ENCODE data around the gene TIMM50.
"Not testable (repeated sequence)": the region's sequence is repeated elsewhere in the genome, so short reads cannot be mapped to it uniquely, and the experiment has no call there.

TIMM50 gene

GRCh38 chr19:39470724-39471339 lies 9.8 kb upstream of the TIMM50 start:
- DNase-seq, result no peak

- DNase-seq, result no peak
These were observed 8.7 kb upstream of the TIMM50 start for GRCh38 chr19:39471756-39472536.

- DNase-seq, result no peak
These were observed 7.7 kb upstream of the TIMM50 start for GRCh38 chr19:39472746-39473442.

- DNase-seq, result no peak
These were observed 7.1 kb upstream of the TIMM50 start for GRCh38 chr19:39473443-39473960.

GRCh38 chr19:39474139-39474620 lies 6.5 kb upstream of the TIMM50 start:
- DNase-seq, result peak; percentile 24

GRCh38 chr19:39475748-39476147 lies 4.9 kb upstream of the TIMM50 start:
- DNase-seq, result no peak

- DNase-seq, result not testable (repeated sequence)
These were observed 1.3 kb upstream of the TIMM50 start for GRCh38 chr19:39479319-39479801.

GRCh38 chr19:39479916-39480315 lies 722 bp upstream of the TIMM50 start:
- DNase-seq, result no peak

GRCh38 chr19:39481229-39481545 lies 549 bp downstream of the TIMM50 start:
- DNase-seq, result no peak

GRCh38 chr19:39481676-39482075 lies 1.0 kb downstream of the TIMM50 start:
- no peak for DNase-seq

GRCh38 chr19:39483141-39483540 lies 2.5 kb downstream of the TIMM50 start:
- no peak for DNase-seq

GRCh38 chr19:39489756-39490155 lies 9.1 kb downstream of the TIMM50 start:
- DNase-seq, result no peak

GRCh38 chr19:39492225-39492624 lies 11.6 kb downstream of the TIMM50 start:
- no peak for DNase-seq

GRCh38 chr19:39492788-39493187 lies 12.2 kb downstream of the TIMM50 start:
- DNase-seq, result no peak

GRCh38 chr19:39494661-39495060 lies 14.0 kb downstream of the TIMM50 start:
- no peak for DNase-seq

GRCh38 chr19:39496063-39496462 lies 15.4 kb downstream of the TIMM50 start:
- DNase-seq, result no peak

GRCh38 chr19:39497701-39497995 lies 17.0 kb downstream of the TIMM50 start:
- DNase-seq, result no peak

GRCh38 chr19:39497996-39498797 lies 17.6 kb downstream of the TIMM50 start:
- peak; percentile 25 for DNase-seq

GRCh38 chr19:39498798-39499642 lies 18.4 kb downstream of the TIMM50 start, which contains the start of gene DLL3:
DLL3 (plus strand) TSS chr19:39498947; CDS start chr19:39498975, 28 bp downstream.
- no peak for DNase-seq

GRCh38 chr19:39499932-39500331 lies 19.3 kb downstream of the TIMM50 start:
- DNase-seq, result no peak

GRCh38 chr19:39500543-39500942 lies 19.9 kb downstream of the TIMM50 start:
- DNase-seq, result no peak

GRCh38 chr19:39501340-39501739 lies 20.7 kb downstream of the TIMM50 start:
- DNase-seq, result no peak
